Non-pigmented ciliary epithelial cell (primary cell): ENCODE data around the gene CCNL2.
"Not testable (repeated sequence)": the region's sequence is repeated elsewhere in the genome, so short reads cannot be mapped to it uniquely, and the experiment has no call there.

Experiments used
- DNase-seq: peaks from one replicate; pipeline ENCODE4 v3.0.0-alpha.2; 2010; ENCODE audit warnings: low read depth

Gene CCNL2

DNA sequence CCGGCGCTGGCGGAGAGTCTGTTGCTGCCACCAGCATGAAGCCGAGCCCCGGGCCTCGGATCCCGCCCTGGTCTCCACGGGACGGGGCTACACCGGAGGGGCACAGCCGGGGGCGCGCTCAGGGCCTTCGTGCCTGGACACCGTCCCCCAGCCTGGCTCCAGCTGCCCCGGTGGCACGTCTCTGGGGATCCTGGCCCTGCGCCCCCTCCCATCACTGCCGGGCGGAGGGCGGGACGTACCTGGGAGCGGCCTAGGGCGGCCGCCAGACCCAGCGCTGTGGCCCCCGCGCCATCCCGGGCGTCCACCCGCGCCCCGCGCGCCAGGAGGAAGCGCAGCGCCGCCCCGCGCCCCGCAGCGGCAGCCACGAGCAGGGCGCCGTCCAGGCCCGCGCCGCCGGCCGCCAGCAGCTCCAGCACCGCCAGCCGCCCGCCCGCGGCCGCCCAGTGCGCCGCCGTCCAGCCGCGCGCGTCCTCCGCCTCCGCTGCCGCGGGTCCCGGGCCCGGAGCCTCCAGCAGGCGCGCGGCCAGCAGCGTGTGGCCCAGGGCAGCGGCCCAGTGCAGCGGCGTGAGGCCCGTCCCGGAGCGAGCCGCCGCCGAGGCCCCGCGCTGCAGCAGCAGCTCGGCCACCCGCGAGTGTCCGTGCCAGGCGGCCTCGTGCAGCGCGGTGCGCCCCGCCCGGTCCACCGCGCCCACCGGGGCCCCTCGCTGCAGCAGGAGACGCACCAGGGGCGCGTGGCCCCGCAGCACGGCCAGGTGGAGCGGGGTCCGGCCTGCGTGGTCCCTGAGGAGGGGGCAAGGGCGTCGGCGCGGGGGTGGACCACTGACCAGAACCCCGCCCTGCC is 20.9 kb upstream of the CCNL2 start:
- no peak for DNase-seq

DNA sequence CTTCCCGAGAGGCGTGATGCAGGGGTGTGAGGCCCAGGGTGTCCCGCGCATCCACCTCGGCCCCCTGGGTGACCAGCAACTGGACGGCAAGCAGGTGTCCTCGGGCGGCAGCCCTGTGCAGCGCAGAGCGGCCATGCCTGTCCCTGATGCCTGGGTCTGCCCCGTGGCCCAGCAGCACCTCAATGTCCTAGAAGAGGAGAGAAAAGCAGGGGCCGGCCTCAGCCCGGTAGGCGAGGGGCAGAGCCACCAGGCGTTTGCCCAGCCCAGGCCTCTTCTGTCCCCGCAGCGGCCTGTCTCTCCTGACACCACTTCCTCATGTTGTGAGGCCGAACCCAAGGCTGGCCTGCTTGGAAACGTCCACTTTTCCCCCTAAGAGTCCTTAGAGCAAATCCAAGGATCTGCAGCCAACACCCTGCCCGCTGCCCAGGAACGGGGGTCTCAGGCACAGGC is 20.3 kb upstream of the CCNL2 start:
- DNase-seq: no peak

DNA sequence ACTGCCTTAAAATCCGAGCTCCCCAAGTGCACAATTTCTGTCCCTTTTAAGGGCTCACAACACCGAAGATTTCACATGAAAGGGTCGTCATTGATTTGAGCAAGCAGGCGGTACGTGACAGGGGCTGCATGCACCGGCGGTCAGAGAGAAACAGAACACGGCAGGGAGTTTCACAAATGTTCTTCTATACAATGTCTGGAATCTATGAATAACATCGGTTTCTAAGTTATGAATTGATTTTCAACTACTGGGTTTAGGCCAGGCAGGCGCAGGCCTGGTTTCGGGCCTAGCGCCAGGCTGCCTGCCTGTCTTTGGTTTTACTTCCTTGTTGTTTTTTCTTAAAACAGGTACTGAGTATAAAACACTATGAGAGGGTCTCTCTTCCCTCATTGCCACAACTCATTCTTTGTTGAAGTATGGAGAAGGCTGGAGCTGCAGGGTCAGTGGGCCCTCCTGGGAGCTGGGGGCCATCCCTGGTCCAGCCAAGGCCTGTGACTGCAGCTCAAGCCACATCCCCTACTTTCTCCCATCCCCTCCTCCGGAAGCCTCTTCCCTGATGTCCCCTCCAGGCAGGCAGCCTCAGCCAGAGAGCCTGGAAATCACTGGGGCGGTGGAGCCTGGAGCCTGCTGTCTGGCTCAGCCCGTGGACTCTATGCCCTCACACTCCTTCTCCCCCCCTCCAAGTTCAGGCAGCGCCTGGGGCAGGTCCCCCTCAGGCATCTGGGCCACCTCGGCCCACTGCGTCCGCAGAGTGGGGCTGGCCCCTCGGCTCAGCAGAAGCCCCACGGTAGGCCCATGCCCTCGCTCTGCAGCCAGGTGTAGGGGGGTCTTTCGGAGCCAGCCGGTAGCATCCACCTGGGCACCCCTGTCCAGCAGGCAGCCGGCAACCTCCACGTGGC is 19.6 kb upstream of the CCNL2 start:
- no peak for DNase-seq

DNA sequence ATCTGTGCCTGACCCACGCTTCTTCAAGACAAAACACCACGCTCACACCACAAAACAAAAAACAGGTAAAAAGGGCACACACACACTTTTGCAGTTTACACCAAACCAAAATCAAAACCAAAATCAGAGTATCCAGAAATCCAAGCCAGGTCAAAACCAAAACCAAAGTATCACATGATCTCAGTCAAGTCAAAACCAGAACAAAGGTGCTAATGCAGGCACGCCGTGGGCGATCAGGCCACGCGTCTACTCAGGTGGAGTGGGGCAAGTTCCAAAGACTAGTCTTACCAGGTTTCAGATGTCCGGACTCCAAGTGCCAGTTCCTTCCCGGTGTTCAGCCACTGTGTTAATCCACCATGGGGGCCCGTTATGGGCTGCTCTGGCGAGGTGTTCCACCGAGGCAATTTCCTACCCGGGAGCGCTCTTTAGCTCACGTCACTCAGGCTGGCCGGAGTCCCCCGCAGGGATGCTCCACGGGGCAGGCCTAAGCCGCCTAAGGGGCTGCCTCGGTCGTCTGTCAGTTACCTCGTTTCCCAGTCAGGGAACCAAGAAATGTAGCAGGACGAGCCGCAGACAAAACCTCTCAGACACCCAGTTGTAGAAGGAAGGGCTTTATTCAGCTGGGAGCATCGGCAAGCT is 18.8 kb upstream of the CCNL2 start:
- DNase-seq: not testable (repeated sequence)

DNA sequence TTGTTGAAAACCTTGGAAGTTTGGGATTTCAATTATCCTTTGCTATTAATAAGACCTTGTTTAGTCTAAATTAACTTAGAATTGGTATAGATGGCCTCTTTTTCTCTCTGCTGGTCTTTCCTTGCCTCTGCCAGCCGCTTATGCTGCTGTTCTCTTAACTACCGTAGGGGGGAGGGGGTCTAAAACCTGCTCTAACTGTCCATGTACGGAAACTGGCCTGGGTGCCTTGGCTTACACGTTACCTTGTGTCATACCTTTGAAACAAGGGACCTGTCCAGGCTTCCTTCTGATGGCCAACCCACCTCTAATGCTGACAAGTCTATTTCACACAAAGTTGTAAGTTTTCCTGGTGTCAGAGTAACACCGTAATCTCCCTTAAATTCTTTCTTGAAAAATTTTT is 18.3 kb upstream of the CCNL2 start:
- not testable (repeated sequence) for DNase-seq

DNA sequence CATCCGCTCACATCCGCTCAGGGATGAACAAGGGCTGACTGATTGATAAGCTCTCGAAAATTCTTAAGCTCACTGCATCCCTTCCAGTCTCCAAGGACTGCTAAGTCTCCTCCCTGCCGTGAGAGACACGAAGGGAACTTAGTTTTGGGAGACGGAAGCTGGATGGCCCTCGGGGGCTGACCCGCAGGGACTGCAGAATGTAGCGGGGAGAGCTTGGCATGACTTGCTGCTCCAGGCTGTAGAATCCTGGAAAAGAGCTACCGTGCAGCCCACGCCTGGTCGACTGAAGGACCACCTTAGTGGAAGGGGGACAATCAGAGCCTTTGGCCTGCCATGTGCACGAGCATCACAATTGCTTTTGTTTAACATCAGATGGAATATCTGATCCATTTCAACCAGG is 16.6 kb upstream of the CCNL2 start:
- DNase-seq: no peak

DNA sequence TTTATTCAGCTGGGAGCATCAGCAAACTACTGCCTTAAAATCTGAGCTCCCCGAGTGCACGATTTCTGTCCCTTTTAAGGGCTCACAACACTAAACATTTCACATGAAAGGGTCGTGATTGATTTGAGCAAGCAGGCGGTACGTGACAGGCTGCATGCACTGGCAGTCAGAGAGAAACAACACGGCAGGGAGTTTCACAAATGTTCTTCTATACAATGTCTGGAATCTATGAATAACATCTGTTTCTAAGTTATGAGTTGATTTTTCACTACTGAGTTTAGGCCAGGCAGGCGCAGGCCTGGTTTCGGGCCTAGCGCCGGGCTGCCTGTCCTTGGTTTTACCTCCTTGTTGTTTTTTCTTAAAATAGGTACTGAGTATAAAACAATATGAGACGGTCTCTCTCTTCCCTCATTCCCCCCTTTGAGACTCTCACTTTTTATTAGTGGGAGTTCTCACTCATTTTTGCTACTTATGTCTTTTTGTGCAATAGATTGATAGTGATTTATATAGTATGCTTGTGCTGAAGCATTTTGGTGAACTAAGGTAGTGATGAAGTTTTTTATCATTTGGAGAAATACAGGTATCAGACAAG is 13.3 kb upstream of the CCNL2 start:
- DNase-seq: not testable (repeated sequence)

DNA sequence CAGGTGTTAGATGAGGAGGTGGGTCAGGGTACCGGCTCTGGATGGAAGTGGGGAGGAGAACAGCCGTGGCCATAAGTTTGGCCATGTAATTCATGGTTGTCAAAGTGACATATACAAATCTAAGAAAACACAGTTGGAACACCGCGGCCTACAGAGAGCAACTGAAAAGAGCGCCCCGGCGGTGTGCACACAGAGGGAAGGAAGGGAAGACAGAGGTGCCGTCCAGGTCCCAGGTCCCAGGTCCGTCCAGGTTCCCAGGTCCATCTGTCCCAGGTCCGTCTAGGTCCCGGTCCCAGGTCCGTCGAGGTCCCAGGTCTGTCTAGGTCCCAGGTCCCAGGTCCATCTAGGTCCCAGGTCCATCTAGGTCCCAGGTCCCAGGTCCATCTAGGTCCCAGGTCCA is 12.5 kb upstream of the CCNL2 start:
- no peak for DNase-seq

DNA sequence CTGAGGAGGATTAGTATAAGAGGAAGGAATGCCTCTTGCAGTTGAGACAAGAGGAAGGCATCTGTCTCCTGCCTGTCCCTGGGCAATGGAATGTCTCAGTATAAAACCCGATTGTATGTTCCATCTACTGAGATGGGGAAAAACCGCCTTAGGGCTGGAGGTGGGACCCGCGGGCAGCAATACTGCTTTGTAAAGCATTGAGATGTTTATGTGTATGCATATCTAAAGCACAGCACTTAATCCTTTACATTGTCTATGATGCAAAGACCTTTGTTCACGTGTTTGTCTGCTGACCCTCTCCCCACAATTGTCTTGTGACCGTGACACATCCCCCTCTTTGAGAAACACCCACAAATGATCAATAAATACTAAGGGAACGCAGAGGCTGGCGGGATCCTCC is 11.1 kb upstream of the CCNL2 start:
- not testable (repeated sequence) for DNase-seq

DNA sequence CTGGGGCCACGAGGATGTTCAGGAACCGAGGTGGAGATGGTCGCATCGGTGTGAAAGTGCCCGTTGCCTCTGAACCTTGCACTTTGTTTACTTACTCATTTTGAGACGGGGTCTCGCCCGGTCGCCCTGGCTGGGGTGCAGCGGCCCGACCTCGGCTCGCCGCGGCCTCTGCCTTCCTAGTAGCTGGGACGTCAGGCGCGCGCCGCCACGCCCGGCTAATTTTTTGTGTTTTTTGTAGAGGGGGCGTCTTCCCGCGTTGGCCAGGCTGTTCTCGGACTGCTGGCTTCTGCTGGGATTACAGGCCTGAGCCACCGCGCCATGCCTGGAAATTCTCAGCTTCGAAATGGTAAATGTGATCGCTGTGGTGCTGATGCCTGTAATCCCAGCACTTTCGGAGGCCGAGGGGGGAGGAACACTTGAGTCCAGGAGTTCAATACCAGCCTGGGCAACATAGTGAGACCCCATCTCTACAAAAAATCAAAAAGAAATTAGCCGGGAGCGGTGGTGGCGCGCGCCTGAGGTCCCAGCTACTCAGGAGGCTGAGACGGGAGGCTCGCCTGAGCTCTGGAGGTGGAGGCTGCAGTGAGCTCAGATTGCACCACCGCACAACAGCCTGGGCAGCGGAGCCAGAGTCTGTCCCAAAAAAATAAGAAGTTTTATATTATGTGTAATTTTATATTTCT is 8.6 kb upstream of the CCNL2 start:
- DNase-seq: no peak

DNA sequence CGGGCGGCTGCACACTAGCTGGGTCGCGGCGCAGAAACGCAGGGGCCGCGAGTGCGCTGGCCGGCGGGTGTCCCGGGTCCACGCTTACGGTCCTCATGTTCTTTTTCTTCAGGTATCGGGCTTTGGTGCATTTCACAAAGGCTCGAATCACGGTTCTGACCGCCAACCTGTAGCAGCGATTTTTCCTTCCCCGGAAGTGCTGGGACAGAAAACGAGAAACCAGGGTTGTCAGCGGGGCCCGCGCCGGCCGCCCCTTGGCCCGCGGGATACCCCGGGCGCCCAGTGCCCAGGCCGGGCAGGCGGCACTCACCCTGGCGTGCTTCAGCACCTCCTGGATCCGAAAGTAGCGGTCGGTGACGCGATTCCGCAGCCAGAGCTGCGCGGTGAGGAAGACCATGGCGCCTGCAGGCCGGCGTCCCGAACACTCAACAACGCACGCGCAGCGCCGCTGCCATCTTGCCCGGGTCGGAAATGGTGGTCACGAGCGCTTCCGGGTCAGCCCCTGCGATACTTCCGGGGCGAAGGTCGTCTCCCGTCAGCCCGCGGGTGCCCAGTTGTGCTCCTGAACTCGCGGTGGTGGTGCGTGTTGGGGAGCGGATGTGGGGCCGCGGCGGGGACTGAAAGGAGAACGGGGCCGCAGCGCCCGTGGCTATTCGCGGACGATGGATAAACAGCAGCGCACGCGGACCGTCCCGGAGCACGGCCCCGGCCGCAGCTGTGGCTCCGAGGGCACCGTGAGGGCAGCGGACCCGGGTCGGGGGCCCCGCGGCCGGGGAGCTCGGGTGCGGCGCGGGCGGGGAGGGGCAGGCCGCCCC is 7.9 kb upstream of the CCNL2 start, which contains the start of gene MRPL20:
Gene MRPL20 (minus strand): TSS at position 473 of the 815 bp plus-strand sequence. CDS start 76 bp downstream, at position 397.
- no peak for DNase-seq

DNA sequence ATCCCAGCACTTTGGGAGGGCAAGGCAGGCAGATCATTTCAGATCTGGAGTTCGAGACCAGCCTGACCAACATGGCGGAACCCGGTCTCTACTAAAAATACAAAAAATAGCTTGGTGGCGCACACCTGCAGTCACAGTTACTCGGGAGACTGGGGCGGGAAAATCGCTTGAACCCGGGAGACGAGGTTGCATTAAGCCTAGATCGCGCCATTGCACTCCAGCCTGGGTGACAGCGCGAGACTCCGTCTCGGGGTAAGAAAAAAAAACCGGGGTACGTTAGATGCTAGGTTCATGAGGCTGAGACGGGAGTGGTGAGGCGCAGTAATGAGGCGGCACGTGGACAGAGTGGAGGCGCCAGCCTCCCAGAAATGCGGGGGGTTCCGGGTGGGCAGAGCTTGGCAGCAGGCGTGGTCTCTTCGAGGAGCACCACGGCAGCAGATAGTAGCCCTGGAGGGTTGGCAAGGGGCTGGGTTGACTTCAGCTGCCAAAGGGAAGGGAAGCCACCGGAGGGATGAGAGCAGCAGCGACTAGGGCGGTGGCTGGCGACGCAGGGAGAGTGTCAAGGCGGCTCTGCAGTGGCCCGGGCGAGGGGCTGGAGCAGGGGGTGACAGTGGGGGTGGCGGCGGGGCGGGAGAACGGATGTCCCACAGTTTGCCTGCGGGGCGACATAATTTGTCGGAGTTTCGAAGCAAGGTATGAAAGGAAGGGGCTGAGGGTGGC is 7.1 kb upstream of the CCNL2 start:
- DNase-seq: no peak

DNA sequence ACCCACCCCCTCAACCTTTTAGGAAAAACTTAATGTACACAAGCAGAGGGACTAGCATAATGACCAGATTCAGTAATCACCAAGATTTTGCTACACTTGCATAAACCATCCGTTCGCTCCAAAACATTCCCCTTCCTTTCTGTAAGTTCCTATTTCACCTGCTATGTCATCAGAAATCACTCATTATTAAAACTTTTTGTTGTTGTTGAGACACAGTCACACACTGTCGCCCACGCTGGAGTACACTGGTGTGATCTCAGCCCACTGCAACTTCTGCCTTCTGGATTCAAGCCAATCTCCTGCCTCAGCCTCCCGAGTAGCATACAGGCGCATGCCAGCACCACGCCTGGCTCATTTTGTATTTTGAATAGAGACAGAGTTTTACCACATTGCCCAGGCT is 4.5 kb upstream of the CCNL2 start:
- no peak for DNase-seq

DNA sequence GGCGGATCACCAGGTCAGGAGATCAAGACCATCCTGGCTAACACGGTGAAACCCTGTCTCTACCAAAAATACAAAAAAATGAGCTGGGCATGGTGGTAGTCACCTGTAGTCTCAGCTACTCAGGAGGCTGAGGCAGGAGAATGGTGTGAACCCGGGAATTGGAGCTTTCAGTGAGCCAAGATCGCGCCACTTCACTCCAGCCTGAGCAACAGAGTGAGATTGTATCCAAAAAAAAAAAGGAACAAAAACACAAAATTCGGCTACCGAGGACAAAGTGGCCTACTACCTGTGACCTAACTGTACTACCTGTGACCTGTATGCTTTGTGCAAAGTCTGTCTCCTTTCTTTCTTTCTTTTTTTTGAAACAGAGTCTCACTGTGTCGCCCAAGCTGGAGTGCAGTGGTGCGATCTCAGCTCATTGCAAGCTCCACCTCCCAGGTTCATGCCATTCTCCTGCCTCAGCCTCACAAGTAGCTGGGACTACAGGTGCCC is 3.8 kb upstream of the CCNL2 start:
- not testable (repeated sequence) for DNase-seq

DNA sequence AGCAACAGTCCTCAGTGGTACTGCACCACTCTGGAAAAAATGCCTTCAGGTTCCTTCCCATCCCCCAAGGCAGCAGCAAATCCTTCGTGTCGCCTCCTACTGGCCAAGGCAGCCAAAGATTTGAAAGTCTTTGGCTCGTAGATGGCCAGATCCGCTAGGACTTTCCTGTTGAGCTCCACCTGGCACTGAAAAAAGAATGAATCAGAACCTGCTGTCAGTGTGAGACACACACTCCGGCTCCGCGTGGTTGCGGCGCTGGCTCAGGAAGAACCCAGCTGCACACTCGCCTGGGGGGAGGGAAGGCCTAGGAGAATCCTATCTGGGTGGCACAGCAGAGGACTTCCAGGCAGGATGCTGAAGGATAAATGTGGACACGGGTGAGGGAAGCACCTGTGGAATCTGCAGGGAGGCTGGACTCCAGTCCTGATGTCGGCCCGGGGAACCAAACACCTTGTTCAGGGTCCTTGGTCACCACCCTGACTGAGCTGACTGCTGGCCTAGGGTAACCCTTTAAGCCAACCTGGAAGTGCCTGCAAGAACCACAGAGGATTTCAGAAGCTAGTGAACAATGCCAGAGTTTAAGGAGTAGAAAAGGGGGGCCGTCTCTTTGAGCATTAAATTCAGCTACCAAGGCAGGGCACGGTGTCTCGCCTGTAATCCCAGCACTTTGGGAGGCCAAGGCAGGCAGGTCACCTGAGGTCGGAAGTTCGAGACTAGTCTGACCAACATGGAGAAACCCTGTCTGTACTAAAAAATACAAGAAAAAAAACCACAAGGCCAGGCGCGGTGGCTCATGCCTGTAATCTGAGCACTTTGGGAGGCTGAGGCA is 3.2 kb upstream of the CCNL2 start:
- DNase-seq: no peak

DNA sequence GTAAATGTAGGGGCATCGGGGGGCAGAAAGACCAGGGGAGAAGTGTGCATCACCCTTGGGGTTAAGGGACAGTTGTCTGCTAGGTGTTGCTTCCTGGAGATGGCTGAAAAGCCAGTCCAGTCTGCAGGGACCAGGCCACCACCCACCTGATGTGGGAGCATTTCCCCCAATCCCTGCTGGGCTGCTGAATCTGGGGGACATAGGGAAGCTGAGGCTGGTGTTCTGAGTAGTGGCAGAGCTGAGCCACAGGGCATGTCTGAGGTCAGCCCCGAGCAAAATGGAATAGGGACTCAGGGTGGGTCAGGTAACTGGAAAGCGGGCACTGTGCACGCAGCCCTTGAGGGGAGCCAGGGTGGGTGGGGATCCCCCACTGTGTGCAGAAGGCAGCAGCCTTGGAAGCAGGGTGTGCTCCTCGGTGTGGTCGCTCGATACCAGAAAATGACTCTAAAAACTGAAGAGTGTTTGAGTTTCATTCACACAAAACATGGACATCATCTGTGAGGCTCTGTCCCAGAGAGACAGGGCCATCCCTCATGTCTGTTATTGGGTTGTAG is 2.4 kb upstream of the CCNL2 start:
- DNase-seq: no peak

DNA sequence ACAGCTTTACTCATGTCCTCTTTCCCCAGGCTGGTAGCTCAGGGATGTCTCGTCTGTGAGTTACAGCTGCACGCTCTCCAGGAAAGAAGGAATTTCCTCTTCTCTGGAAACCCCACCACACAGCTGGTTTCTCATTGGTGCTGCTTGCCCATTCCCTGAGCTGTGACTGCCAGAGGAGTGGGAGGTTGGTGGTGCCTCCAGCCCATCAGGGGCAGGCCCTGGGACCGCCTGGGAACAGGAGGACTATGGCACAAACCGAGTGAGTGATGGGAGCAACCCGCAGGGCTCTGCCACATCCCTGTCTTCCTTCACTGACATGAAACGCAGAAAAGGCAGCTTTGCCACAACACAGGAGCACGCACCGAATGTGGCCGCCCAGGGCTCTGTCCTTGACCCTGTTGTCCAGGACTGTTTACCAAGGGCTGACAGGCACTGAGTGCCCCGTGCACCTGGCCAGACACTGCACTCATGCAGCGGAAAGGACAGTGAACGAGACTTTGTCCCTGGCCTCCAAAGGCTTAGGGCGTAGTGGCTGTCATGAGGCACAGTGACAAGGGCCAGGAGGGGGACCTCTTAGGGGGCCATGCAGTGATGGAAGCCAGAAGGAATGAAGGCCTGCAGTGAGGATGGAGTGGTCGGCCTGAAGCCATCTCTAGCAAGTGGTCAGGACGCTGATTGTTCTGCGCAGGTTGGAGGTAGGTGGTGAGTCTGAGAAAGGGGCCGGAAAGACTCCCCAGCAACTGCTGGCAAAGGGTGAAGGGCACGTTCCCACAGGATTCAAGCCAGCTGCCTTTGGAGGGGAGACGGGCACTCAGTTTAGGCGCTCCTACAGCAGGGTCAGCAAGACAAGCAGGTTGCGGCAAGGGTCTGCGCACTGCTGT is 1.7 kb upstream of the CCNL2 start:
- no peak for DNase-seq
